ENCODE data around the gene GTPBP3.

The GTPBP3 gene

DNA sequence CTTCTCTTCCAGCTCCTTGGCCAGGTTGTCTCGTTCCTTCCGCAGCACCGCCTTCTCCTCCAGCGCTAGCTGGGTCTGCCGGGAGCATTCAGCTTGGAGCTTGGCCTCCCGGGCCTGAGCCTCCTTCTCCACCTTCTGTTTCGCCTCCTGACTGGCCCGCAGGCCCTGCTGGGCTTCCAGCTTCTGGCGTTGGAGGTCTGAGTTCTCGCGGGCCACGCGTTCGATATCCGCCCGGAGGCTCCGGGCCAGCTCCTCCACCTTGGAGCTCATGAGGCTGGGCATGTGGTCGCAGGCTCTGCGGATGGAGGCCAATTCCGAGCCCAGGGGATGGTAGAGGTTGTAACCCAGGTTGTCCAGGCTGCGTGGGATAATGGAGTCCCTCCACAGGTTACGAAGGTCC lies 28.0 kb downstream of the GTPBP3 start:
- no peak for DNase-seq (ENCODE audit: low read depth in 1 of 2, low spot score in 1 of 2)
- in situ Hi-C loops (cut with HindIII; ENCODE audit: low pct_unique_long_range_greater_than_20kb, low sequenced_read_pairs): no loop called here
- TF ChIP-seq JUND (IDR thresholded peaks at IDR 0.05; ENCODE audit: low read depth): no peak

DNA sequence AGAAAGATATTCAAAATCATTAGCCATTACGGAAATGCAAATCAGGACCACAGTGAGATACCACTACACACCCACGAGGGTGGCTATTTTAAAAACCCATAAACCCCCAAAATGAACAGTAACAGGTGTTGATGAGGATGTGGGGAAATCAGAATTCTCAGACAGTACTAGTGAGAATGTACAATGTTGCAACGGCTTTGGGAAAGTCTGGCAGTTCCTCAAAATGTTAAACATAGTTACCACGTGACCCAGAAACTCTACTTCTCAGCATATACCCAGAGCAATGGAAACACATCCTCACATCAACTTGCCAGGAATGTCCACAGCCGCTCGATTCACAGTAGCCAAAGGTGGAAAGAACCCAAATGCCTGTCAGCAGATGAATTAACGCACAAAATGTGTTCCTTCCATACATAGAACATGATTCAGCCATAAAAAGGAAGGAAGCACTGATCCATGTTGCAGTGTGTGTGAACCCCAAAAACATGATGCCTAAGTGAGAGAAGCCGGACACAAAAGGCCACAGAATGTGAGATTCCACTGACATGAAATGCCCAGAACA lies 32.8 kb downstream of the GTPBP3 start:
- no peak for TF ChIP-seq JUND (IDR thresholded peaks at IDR 0.05; ENCODE audit: low read depth)
- in situ Hi-C loops (cut with HindIII; ENCODE audit: low pct_unique_long_range_greater_than_20kb, low sequenced_read_pairs): no loop called here
- no peak for DNase-seq (ENCODE audit: low read depth in 1 of 2, low spot score in 1 of 2)

DNA sequence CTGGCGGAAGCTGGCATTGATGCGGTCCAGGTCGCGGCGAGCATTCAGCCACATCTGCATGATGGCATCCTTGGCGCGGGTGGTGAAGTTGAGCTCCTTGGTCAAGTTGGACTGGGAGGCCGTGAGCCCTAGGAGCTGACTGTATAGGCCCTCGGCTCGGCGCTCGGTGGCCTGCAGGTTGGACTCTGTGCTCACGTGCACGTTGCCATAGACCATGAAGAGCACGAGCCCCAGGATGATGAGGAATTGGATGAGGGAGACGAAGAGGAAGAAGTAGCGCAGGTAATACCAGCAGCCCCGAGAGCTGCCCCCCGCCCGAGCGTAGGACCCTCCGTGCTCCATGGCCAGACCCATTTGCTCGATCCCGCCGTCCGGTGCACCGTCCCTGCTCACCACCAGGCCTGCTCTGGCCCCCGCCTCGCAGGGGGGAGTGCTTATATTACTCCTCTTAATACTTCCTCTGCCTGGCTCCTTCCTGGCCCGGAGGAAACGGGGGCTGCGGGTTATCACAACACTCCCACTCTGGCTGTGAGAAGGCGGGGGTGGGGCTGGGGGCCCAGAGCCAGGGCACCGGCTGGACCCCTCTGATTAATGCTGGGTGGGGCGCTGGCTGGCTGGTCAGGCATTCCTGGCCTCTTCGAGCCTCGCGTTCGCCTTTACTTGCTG lies 39.7 kb downstream of the GTPBP3 start, which contains the start of gene PLVAP:
TSS of gene PLVAP (minus strand) at position 408 of the 666 bp plus-strand sequence. CDS start at position 354, 54 bp downstream.
- no peak for TF ChIP-seq JUND (IDR thresholded peaks at IDR 0.05; ENCODE audit: low read depth)
- DNase-seq (ENCODE audit: low read depth in 1 of 2, low spot score in 1 of 2): no peak
- in situ Hi-C loops (cut with HindIII; ENCODE audit: low pct_unique_long_range_greater_than_20kb, low sequenced_read_pairs): no loop called here

DNA sequence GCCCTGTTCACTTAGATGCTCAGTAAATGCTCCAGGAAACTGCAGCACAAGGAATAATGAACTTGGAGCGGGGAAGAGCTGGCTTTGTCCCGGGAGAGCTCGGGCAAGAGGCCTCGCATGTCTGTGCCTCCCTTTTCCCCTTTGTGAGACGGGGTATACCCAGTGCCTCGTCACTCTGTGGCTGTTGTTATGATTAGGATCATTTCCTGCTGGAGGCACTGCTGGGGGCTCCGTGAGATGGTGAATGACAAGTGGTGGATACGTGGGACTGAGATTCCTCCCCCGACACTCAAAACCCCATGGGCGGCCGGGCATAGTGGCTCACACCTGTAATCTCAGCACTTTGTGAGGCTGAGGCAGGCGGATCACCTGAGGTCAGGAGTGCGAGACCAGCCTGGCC lies 40.9 kb downstream of the GTPBP3 start:
- in situ Hi-C loops (cut with HindIII; ENCODE audit: low pct_unique_long_range_greater_than_20kb, low sequenced_read_pairs): no loop called here
- no peak for TF ChIP-seq JUND (IDR thresholded peaks at IDR 0.05; ENCODE audit: low read depth)
- DNase-seq (ENCODE audit: low read depth in 1 of 2, low spot score in 1 of 2): no peak

DNA sequence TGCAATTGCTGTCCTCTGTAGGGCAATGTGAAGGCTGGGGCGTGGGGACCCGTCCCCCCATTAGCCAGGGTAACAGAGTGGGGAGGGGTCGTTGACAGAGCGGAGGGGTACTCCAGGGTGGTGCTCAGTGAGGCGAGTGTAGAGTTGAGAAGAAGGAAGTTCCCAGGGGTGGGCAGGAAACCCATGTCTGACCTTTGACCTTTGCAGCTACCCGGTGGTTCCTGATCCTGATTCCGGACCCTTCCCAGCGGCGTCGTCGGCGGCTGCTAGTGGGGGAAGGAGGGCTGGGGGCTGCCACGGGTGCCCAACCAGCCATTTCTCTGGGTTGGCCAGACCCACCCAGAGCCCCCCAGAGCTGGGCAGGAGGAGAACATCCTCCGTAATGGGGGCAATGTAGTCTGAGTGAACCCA lies 41.9 kb downstream of the GTPBP3 start:
- no peak for DNase-seq (ENCODE audit: low read depth in 1 of 2, low spot score in 1 of 2)

DNA sequence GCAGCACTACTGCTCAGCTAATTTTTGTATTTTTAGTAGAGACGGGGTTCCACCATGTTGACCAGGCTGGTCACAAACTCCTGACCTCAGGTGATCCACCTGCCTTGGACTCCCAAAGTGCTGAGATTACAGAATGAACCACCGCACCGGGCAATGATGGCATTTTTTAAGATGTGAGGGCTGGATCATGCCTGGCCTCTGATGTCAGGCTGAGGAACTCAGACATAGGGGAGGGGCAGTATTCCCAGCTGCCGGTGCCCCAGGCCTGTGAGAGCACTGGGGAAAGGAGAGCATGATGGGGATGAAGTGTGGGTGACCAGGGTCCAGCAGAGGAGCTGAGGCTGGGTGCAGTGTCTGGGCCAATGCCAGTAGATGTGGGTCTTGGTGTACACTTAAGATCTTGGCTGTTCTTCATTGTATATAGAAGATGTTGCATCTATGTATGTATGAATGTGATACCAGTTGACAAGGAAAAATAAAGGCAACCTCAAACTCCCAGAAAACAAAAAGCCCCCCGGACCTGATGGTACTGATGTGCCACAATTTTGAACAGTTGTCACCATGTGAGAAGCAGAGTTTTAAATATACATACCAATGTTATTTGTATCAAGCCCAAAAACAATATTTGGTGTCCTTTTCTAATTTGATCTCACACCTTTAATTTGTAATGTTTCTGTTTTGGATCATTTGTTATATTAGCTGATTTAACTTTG lies 43.2 kb downstream of the GTPBP3 start:
- in situ Hi-C loops (cut with HindIII; ENCODE audit: low pct_unique_long_range_greater_than_20kb, low sequenced_read_pairs): no loop called here
- DNase-seq (ENCODE audit: low read depth in 1 of 2, low spot score in 1 of 2): no peak
- no peak for TF ChIP-seq JUND (IDR thresholded peaks at IDR 0.05; ENCODE audit: low read depth)

More for the DNA sequence above, 41.9 kb downstream of the GTPBP3 start:
- in situ Hi-C loops (cut with HindIII; ENCODE audit: low pct_unique_long_range_greater_than_20kb, low sequenced_read_pairs): no loop called here
- no peak for TF ChIP-seq JUND (IDR thresholded peaks at IDR 0.05; ENCODE audit: low read depth)

DNA sequence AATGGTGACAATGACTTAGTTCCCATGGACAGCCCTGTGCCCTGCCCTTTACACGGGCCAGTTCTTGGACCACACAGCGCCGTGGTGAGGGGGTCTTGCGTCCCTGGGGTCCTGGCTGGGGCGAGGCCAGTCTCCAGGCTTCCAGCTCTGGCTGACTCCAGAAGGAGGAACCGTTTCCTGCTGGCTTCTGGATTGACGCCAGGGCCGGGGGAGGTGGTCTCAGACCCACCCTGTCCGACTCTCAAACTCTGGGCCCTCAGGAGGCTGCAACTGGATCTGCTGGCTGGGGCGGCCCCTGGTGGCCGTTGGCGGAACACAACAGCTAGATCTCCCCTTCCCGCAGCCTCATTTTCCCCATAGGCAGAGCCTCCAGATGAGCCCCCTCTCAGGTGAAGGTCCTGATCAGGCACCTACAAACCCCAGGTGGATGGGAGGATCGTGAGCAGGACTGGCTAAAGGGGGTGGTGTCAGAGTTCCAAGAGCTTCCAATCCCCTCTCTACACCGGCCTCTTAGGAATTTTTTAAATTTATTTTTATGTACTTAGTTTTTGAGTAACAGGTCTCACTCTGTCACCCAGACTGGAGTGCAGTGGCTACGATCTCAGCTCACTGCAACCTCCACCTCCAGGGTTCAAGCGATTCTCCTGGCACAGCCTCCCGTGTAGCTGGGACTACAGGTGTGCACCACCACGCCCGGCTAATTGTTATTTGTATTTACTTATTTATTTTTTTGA lies 48.7 kb downstream of the GTPBP3 start:
- TF ChIP-seq JUND (IDR thresholded peaks at IDR 0.05; ENCODE audit: low read depth): no peak
- in situ Hi-C loops (cut with HindIII; ENCODE audit: low pct_unique_long_range_greater_than_20kb, low sequenced_read_pairs): no loop called here
- peak; percentile 49 to 52 for DNase-seq (ENCODE audit: low read depth in 1 of 2, low spot score in 1 of 2)

DNA sequence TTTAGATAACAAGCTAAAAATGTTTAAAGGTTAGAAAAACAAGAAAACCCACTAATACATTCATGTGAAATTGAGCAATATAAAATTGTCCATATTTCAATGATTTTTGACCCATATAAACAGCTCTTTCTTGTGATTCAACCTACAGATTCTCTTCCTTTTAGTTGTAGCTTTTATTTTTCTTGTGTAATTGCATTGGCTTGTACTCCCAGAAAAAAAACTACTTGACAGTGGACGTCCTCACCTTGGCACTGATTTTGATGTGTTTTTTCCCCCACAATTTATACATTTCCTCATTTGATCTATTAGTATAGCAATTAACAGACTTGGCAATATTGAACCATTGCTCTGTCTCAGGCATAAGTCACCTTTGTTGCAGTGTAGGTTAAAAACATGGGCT lies 51.9 kb downstream of the GTPBP3 start:
- in situ Hi-C loops (cut with HindIII; ENCODE audit: low pct_unique_long_range_greater_than_20kb, low sequenced_read_pairs): no loop called here
- TF ChIP-seq JUND (IDR thresholded peaks at IDR 0.05; ENCODE audit: low read depth): no peak
- DNase-seq (ENCODE audit: low read depth in 1 of 2, low spot score in 1 of 2): no peak

DNA sequence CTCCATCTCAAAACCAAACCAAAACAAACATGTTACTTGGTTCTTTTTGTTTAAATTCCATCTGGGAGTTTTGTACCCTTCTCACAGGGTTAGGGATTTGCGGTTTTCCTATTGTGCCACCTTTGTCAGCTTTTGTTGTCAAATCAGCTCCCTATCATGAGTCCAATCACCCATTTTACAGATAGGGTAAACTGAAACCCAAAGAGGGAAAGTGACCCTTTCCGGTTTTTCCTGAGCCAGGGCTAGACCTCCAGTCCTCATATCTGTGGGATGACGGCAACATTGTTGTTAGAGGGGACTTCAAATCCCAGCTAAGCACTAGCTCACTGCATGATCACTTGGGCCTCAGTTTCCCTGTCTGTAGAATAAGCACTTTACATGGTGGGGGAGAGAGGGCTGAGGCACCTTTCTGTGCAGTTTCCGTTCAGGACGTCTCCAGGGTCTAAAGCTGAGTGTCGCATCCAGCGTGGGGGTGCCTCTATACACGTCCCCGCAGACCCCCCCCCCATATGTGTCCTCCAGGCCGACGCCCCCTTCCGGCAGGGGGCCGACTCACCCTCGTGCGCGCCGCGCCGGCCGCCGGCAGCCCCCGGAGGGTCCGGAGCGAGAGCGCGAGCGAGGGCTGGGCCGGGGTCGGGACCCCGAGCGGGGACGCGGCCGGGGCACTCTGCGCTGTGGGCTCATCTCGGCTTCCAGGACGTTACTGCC lies 52.8 kb downstream of the GTPBP3 start:
- in situ Hi-C loops (cut with HindIII; ENCODE audit: low pct_unique_long_range_greater_than_20kb, low sequenced_read_pairs): no loop called here
- no peak for DNase-seq (ENCODE audit: low read depth in 1 of 2, low spot score in 1 of 2)
- TF ChIP-seq JUND (IDR thresholded peaks at IDR 0.05; ENCODE audit: low read depth): no peak

DNA sequence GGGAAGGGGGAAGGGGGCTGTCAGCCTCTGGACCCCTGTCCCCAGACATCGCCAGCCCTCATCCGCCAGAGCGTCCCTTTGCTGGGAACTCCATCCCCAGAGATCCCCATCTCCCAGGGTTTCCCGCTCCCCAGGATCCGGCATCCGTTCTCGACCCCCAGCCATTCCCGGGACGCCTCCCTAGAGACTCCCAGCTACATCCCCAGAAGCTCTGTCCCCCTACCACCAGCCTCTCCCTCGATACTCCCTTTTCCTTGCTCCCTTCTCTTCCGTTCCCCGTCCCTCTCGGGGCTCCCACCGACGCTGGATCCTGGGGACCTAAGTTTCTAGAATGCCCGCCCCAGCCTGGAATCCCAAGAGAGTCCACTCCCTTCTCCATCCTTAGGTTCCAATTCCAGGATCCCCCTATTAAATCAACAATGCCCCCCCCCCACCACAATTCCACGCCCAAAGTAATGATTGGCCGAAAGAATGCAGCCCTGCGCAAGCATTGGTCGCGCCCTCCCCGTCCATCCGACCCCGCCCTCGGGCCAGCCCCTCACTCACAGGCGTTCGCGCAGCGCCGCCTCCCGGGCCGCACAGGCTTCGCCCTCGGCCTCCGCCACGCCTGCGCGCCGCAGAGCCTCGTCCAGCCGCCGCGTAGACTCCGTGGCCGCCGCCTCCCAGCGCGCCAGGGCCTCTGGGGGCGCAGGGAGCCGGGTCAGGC lies 53.5 kb downstream of the GTPBP3 start:
- TF ChIP-seq JUND (IDR thresholded peaks at IDR 0.05; ENCODE audit: low read depth): no peak
- peak; percentile 93 to 94 for DNase-seq (ENCODE audit: low read depth in 1 of 2, low spot score in 1 of 2)
- in situ Hi-C loops (cut with HindIII; ENCODE audit: low pct_unique_long_range_greater_than_20kb, low sequenced_read_pairs): no loop called here

DNA sequence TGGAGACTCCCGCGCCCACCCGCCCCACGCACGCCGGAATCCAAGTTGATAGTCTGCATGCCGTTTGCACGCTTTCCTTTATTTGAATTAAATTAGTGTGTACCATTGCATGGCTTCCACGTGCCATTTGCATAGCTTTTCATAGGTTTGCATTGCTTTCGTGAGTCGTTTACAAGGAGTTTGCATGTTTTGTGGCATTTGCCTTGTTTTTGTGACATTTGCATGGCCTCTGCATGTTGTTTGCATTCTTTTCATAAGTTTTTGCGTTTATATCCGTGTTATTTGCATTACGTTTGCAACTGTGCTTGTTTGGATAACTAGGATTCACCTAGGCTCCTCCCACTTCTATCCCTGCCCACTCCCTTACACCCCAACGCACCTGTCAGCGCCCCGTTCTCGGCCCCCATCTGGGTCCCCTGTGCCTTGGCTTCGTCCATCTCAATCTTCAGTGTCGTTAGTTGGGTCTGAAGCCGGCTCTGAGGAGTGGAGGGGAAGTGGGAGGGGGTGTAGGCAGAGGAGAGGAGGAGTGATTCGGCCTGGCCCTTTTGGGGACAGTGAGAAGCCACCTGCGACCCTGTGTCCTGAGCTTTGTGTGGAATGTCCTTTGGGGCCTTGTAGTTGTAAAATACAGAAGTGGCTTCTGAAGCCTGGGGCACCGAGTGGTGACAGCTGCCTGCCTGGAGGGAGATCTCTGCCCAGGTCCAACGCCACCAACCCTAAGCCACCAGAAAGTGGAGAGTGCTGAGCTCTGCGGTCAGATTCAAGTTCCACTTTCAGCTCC lies 54.2 kb downstream of the GTPBP3 start:
- peak in 1 of 2 experiments; percentile 43 for DNase-seq (ENCODE audit: low read depth in 1 of 2, low spot score in 1 of 2)
- in situ Hi-C loops (cut with HindIII; ENCODE audit: low pct_unique_long_range_greater_than_20kb, low sequenced_read_pairs): no loop called here
- TF ChIP-seq JUND (IDR thresholded peaks at IDR 0.05; ENCODE audit: low read depth): no peak
